Liver (tissue), 9 donors: ENCODE results near the gene PDE1C. TPM values are rescaled to one million over a fixed set of nuclear protein-coding genes. Genes with fewer than 3 reads are reported as not detected.

Experiments used
- DNase-seq: peaks from one replicate; pipeline ENCODE4 v3.0.0-alpha.2; 2017; ENCODE audit warnings: low spot score
- H3K27ac ChIP-seq, 2 donors: one replicate each; pipeline ENCODE4 v1.7.0; 2013; ENCODE audit warnings: inconsistent platforms in 2 of 2, low read length in 2 of 2, control low read depth in 1 of 2, low read depth in 1 of 2, mild to moderate bottlenecking in 1 of 2
- H3K27me3 ChIP-seq, 4 donors: one replicate each; pipeline versions ENCODE4 v1.6.1 to v1.7.0; 2013; ENCODE audit warnings: low read length in 3 of 4, inconsistent platforms in 1 of 4, mild to moderate bottlenecking in 1 of 4, moderate library complexity in 1 of 4; ENCODE audit not compliant: control insufficient read depth in 4 of 4, insufficient read depth in 4 of 4
- H3K36me3 ChIP-seq, 4 donors: one replicate each; pipeline versions ENCODE4 v1.6.1 to v1.7.0; 2013; ENCODE audit warnings: low read length in 3 of 4, mild to moderate bottlenecking in 3 of 4, low read depth in 1 of 4, moderate library complexity in 1 of 4; ENCODE audit not compliant: control insufficient read depth in 4 of 4, insufficient read depth in 3 of 4
- H3K4me1 ChIP-seq, 4 donors: one replicate each; pipeline versions ENCODE4 v1.6.1 to v1.7.0; 2013; ENCODE audit warnings: low read length in 3 of 4, mild to moderate bottlenecking in 3 of 4, moderate library complexity in 1 of 4; ENCODE audit not compliant: control insufficient read depth in 4 of 4, insufficient read depth in 4 of 4
- H3K4me3 ChIP-seq, 3 donors: one replicate each; pipeline versions ENCODE4 v1.6.1 to v1.7.0; 2013; ENCODE audit warnings: low read length in 3 of 3, control low read depth in 1 of 3, low read depth in 1 of 3, mild to moderate bottlenecking in 1 of 3
- H3K9ac ChIP-seq, 2 donors: one replicate each; pipeline ENCODE4 v1.7.0; 2013; ENCODE audit warnings: low read length in 2 of 2, mild to moderate bottlenecking in 2 of 2, moderate library complexity in 2 of 2, control low read depth in 1 of 2, low read depth in 1 of 2
- H3K9me3 ChIP-seq, 4 donors: one replicate each; pipeline versions ENCODE4 v1.6.1 to v1.7.0; 2013; ENCODE audit warnings: low read length in 3 of 4; ENCODE audit not compliant: control insufficient read depth in 4 of 4
- ATF3 ChIP-seq: IDR thresholded peaks from 2 replicates; pipeline ENCODE4 v1.6.1; 2016; ENCODE audit warnings: antibody characterized with exemption
- EGR1 ChIP-seq, 2 donors: IDR thresholded peaks; 2 replicates each; pipeline ENCODE4 v1.6.1; 2016 to 2018; ENCODE audit warnings: antibody characterized with exemption in 2 of 2, low read depth in 2 of 2
- FOXA1 ChIP-seq: IDR thresholded peaks from 2 replicates; pipeline ENCODE4 v1.6.1; 2016; ENCODE audit warnings: antibody characterized with exemption
- FOXA2 ChIP-seq: IDR thresholded peaks from 2 replicates; pipeline ENCODE4 v1.6.1; 2016; ENCODE audit warnings: antibody characterized with exemption
- GABPA ChIP-seq, 2 donors: IDR thresholded peaks in 1 of 2; conservative IDR thresholded peaks in 1 of 2; 2 replicates each; pipeline ENCODE4 v1.6.1; 2016; ENCODE audit warnings: antibody characterized with exemption in 2 of 2, mild to moderate bottlenecking in 1 of 2, moderate library complexity in 1 of 2
- HNF4A ChIP-seq, 2 donors: conservative IDR thresholded peaks; 2 replicates each; pipeline ENCODE4 v1.6.1; 2016; ENCODE audit warnings: antibody characterized with exemption in 2 of 2, mild to moderate bottlenecking in 2 of 2
- JUND ChIP-seq, 2 donors: IDR thresholded peaks; 2 replicates each; pipeline ENCODE4 v1.6.1; 2016; ENCODE audit warnings: antibody characterized with exemption in 2 of 2
- MAX ChIP-seq: IDR thresholded peaks from 2 replicates; pipeline ENCODE4 v1.6.1; 2016; ENCODE audit warnings: antibody characterized with exemption
- RAD21 ChIP-seq, 2 donors: IDR thresholded peaks; 2 replicates each; pipeline ENCODE4 v1.6.1; 2016; ENCODE audit warnings: antibody characterized with exemption in 2 of 2, mild to moderate bottlenecking in 2 of 2
- RXRA ChIP-seq, 2 donors: IDR thresholded peaks; 2 replicates each; pipeline ENCODE4 v1.6.1; 2017 to 2018; ENCODE audit warnings: antibody characterized with exemption in 2 of 2, mild to moderate bottlenecking in 1 of 2
- SP1 ChIP-seq: IDR thresholded peaks from 2 replicates; pipeline ENCODE4 v1.6.1; 2018; ENCODE audit warnings: antibody characterized with exemption, mild to moderate bottlenecking
- TAF1 ChIP-seq: conservative IDR thresholded peaks from 2 replicates; pipeline ENCODE4 v1.6.1; 2016; ENCODE audit warnings: antibody characterized with exemption, mild to moderate bottlenecking
- YY1 ChIP-seq: IDR thresholded peaks from 2 replicates; pipeline ENCODE4 v1.6.1; 2016; ENCODE audit warnings: antibody characterized with exemption, mild to moderate bottlenecking
- WGBS: extraction: QIAGEN DNeasy Blood & Tissue Kit; methylation state at CpG from one replicate; pipeline ENCODE4 v1.1.7; 2013; 5-methylcytosine and 5-hydroxymethylcytosine counted together
- polyA plus RNA-seq, 2 donors: library from polyadenylated mRNA; stranded (reverse) in 1 of 2; unstranded in 1 of 2; fragments of 200-250 nt in 1 of 2; fragments of >200 nt in 1 of 2; fragmentation: Nextera tagmentation in 1 of 2; extraction: Ambion mirVana in 1 of 2; gene quantifications; one replicate each; pipeline versions ENCODE4 v1.2.1 to v1.2.3, GENCODE V29; 2013 to 2015
- total RNA-seq, 2 donors: library from RNA; depleted of rRNA; stranded (reverse); fragments of >200 nt; gene quantifications; one replicate each; pipeline ENCODE4 v1.2.3, GENCODE V29; 2014
- TF ChIP-seq, protein P1 (sequence below): fragments of 150-350 bp; IDR thresholded peaks from 2 replicates; pipeline ENCODE4 v1.5.1; 2017; ENCODE audit warnings: improper control_type of control experiment, low read depth, low read length; ENCODE audit not compliant: missing input control
- TF ChIP-seq, protein P2 (sequence below): IDR thresholded peaks from 2 replicates; pipeline ENCODE4 v1.6.1; 2016; ENCODE audit warnings: antibody characterized with exemption, mild to moderate bottlenecking
- donor health status: healthy.
- donor health status: healthy.
- donor health status: healthy.
- donor health status: healthy.
- donor health status: healthy.

PDE1C gene
- total and polyA plus RNA-seq, 4 donors, result 0.05 to 0.92 (median 0.47) TPM; not detected in 1

GRCh38 chr7:32001948-32002347 lies 68.3 kb downstream of the PDE1C start:
- H3K4me3 ChIP-seq, result no peak overlapping the region
- no peak for TF ChIP-seq MAX
- no peak for TF ChIP-seq FOXA1
- no peak for TF ChIP-seq GABPA (IDR thresholded peaks at IDR 0.05 in 1 of 2, conservative IDR thresholded peaks at IDR 0.05 in 1 of 2)
- TF ChIP-seq, protein P1, sequence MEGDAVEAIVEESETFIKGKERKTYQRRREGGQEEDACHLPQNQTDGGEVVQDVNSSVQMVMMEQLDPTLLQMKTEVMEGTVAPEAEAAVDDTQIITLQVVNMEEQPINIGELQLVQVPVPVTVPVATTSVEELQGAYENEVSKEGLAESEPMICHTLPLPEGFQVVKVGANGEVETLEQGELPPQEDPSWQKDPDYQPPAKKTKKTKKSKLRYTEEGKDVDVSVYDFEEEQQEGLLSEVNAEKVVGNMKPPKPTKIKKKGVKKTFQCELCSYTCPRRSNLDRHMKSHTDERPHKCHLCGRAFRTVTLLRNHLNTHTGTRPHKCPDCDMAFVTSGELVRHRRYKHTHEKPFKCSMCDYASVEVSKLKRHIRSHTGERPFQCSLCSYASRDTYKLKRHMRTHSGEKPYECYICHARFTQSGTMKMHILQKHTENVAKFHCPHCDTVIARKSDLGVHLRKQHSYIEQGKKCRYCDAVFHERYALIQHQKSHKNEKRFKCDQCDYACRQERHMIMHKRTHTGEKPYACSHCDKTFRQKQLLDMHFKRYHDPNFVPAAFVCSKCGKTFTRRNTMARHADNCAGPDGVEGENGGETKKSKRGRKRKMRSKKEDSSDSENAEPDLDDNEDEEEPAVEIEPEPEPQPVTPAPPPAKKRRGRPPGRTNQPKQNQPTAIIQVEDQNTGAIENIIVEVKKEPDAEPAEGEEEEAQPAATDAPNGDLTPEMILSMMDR, result no peak
- TF ChIP-seq, protein P2, sequence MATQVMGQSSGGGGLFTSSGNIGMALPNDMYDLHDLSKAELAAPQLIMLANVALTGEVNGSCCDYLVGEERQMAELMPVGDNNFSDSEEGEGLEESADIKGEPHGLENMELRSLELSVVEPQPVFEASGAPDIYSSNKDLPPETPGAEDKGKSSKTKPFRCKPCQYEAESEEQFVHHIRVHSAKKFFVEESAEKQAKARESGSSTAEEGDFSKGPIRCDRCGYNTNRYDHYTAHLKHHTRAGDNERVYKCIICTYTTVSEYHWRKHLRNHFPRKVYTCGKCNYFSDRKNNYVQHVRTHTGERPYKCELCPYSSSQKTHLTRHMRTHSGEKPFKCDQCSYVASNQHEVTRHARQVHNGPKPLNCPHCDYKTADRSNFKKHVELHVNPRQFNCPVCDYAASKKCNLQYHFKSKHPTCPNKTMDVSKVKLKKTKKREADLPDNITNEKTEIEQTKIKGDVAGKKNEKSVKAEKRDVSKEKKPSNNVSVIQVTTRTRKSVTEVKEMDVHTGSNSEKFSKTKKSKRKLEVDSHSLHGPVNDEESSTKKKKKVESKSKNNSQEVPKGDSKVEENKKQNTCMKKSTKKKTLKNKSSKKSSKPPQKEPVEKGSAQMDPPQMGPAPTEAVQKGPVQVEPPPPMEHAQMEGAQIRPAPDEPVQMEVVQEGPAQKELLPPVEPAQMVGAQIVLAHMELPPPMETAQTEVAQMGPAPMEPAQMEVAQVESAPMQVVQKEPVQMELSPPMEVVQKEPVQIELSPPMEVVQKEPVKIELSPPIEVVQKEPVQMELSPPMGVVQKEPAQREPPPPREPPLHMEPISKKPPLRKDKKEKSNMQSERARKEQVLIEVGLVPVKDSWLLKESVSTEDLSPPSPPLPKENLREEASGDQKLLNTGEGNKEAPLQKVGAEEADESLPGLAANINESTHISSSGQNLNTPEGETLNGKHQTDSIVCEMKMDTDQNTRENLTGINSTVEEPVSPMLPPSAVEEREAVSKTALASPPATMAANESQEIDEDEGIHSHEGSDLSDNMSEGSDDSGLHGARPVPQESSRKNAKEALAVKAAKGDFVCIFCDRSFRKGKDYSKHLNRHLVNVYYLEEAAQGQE, result no peak
- TF ChIP-seq RXRA (IDR thresholded peaks at IDR 0.05), result no peak
- no peak for TF ChIP-seq SP1
- TF ChIP-seq FOXA2, result no peak
- TF ChIP-seq ATF3, result no peak
- TF ChIP-seq YY1, result no peak
- no peak for TF ChIP-seq EGR1 (IDR thresholded peaks at IDR 0.05; ENCODE audit: low read depth in 2 of 2)
- no peak for TF ChIP-seq JUND (IDR thresholded peaks at IDR 0.05)
- no peaks in the 10 kb centered on the region for H3K27me3 ChIP-seq
- WGBS, result 84% methylated on average over 4 of the region's 4 CpGs
- H3K36me3 ChIP-seq, result no peaks in the 10 kb centered on the region
- no peak for DNase-seq
- no peaks in the 10 kb centered on the region for H3K4me1 ChIP-seq
- H3K27ac ChIP-seq, result no peak overlapping the region
- H3K9me3 ChIP-seq, result peaks cover 0 to 12% (median 5%) of the 10 kb centered on the region in 4 donors
- no peak overlapping the region for H3K9ac ChIP-seq

GRCh38 chr7:31997423-31997822 lies 72.8 kb downstream of the PDE1C start:
- Histone ChIP-seq H3K27me3 (no peaks in the 10 kb centered on the region), H3K9ac (no peak overlapping the region), H3K4me1 (no peaks in the 10 kb centered on the region), H3K4me3 (no peak overlapping the region), H3K9me3 (peaks cover 0 to 9% (median 5%) of the 10 kb centered on the region in 4 donors), H3K27ac (no peak overlapping the region), H3K36me3 (no peaks in the 10 kb centered on the region)
- no peak for DNase-seq
- TF ChIP-seq RXRA (IDR thresholded peaks at IDR 0.05), result no peak
- TF ChIP-seq RAD21 (IDR thresholded peaks at IDR 0.05), result no peak
- 69% methylated on average over 2 of the region's 2 CpGs for WGBS

DNA sequence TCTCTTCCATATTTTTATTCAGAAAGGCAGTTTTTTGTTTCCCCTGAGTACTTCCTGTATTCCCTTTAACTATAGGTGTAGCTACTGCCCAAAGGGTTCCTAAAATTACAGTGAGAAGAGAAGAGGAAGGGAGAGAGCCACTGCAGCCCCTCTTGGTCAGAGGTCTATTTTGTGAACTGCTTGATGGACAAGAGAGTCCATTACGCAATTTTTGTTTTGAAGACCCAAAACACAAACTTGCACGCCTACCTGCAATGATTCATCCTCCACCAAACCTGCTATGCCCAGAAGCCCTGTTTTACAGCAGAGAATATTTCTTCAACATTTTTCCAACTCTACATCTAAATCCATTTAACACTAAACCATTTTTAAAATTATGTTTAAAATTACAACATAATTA lies 75.1 kb downstream of the PDE1C start:
- Histone ChIP-seq H3K9ac (no peak overlapping the region), H3K4me1 (no peaks in the 10 kb centered on the region), H3K27ac (no peak overlapping the region), H3K27me3 (peaks cover 0 to 2% (median 0%) of the 10 kb centered on the region in 4 donors), H3K36me3 (no peaks in the 10 kb centered on the region), H3K9me3 (peaks cover 0 to 3% (median 0%) of the 10 kb centered on the region in 4 donors), H3K4me3 (no peak overlapping the region)
- TF ChIP-seq HNF4A (conservative IDR thresholded peaks at IDR 0.05) (no peak), FOXA2 (no peak), GABPA (IDR thresholded peaks at IDR 0.05 in 1 of 2, conservative IDR thresholded peaks at IDR 0.05 in 1 of 2) (no peak), TAF1 (no peak), ATF3 (no peak), RAD21 (IDR thresholded peaks at IDR 0.05) (no peak)
- TF ChIP-seq, protein P1, result no peak
- TF ChIP-seq, protein P2, result no peak
- 79% methylated on average over 2 of the region's 2 CpGs for WGBS
- no peak for DNase-seq
